Smooth muscle cell (in vitro differentiated cells): ENCODE data around the gene FAM186B. TPM values are rescaled to one million over a fixed set of nuclear protein-coding genes. Genes with fewer than 3 reads are reported as not detected.

Source experiments
- DNase-seq: peaks from one replicate; lab custom pipeline; 2025; ENCODE audit not compliant: unreplicated experiment; lab: John Stamatoyannopoulos, UW
- H2AFZ ChIP-seq: fragments of 200-600 bp; sonication (generic); 2 replicates; pipeline ENCODE4 v1.6.0; 2016; ENCODE audit warnings: antibody characterized with exemption, low read depth, mild to moderate bottlenecking
- H3F3A ChIP-seq: fragments of 200-600 bp; sonication (generic); 2 replicates; pipeline ENCODE4 v1.6.0; 2017; ENCODE audit warnings: antibody characterized with exemption, low read depth
- H3K27ac ChIP-seq: fragments of 200-600 bp; sonication (generic); 2 replicates; pipeline ENCODE4 v1.5.1; 2016; ENCODE audit warnings: low read depth, mild to moderate bottlenecking
- H3K27me3 ChIP-seq: fragments of 200-600 bp; sonication (generic); 2 replicates; pipeline ENCODE4 v1.6.1; 2016; ENCODE audit warnings: low read depth, mild to moderate bottlenecking
- H3K36me3 ChIP-seq: fragments of 200-600 bp; sonication (generic); 2 replicates; pipeline ENCODE4 v1.5.1; 2016; ENCODE audit warnings: low read depth
- H3K4me1 ChIP-seq: fragments of 200-600 bp; sonication (generic); 2 replicates; pipeline ENCODE4 v1.5.1; 2016; ENCODE audit warnings: low read depth
- H3K4me2 ChIP-seq: fragments of 200-600 bp; sonication (generic); 2 replicates; pipeline ENCODE4 v1.6.0; 2016; ENCODE audit warnings: mild to moderate bottlenecking
- H3K4me3 ChIP-seq: fragments of 200-600 bp; sonication (generic); 2 replicates; pipeline ENCODE4 v1.5.1; 2016; ENCODE audit warnings: mild to moderate bottlenecking
- H3K79me2 ChIP-seq: fragments of 200-600 bp; sonication (generic); 2 replicates; pipeline ENCODE4 v1.6.0; 2016; ENCODE audit warnings: low read depth, mild to moderate bottlenecking
- H3K9ac ChIP-seq: fragments of 200-600 bp; sonication (generic); 2 replicates; pipeline ENCODE4 v1.6.0; 2016; ENCODE audit warnings: low read depth
- H3K9me3 ChIP-seq: fragments of 200-600 bp; sonication (generic); replicated peaks from 2 replicates; pipeline ENCODE4 v1.5.1; 2016; ENCODE audit warnings: low read depth
- H4K20me1 ChIP-seq: fragments of 200-600 bp; sonication (generic); 2 replicates; pipeline ENCODE4 v1.6.0; 2016; ENCODE audit warnings: low read depth
- WGBS: methylation state at CpG from one replicate; pipeline ENCODE4 v1.1.7; 2016; ENCODE audit warnings: low lambda C conversion rate; 5-methylcytosine and 5-hydroxymethylcytosine counted together
- polyA plus RNA-seq: library from polyadenylated mRNA; unstranded; fragments of >200 nt; fragmentation: Nextera tagmentation; extraction: Ambion mirVana; gene quantifications from 2 replicates; pipeline ENCODE4 v1.2.1, GENCODE V29; 2016
- total RNA-seq: library from RNA; depleted of rRNA; stranded (reverse); fragments of >200 nt; gene quantifications from 2 replicates; pipeline ENCODE4 v1.2.3, GENCODE V29; 2014
- TF ChIP-seq, protein P1 (sequence below): fragments of 200-600 bp; sonication (generic); IDR thresholded peaks from 2 replicates; pipeline ENCODE4 v1.5.1; 2017; ENCODE audit warnings: borderline replicate concordance, mild to moderate bottlenecking, antibody characterized with exemption; ENCODE audit not compliant: insufficient read depth, poor library complexity, severe bottlenecking

Gene FAM186B
- total and polyA plus RNA-seq, 2 experiments from 2014 or later, result 0.18 to 1.3 TPM

DNA sequence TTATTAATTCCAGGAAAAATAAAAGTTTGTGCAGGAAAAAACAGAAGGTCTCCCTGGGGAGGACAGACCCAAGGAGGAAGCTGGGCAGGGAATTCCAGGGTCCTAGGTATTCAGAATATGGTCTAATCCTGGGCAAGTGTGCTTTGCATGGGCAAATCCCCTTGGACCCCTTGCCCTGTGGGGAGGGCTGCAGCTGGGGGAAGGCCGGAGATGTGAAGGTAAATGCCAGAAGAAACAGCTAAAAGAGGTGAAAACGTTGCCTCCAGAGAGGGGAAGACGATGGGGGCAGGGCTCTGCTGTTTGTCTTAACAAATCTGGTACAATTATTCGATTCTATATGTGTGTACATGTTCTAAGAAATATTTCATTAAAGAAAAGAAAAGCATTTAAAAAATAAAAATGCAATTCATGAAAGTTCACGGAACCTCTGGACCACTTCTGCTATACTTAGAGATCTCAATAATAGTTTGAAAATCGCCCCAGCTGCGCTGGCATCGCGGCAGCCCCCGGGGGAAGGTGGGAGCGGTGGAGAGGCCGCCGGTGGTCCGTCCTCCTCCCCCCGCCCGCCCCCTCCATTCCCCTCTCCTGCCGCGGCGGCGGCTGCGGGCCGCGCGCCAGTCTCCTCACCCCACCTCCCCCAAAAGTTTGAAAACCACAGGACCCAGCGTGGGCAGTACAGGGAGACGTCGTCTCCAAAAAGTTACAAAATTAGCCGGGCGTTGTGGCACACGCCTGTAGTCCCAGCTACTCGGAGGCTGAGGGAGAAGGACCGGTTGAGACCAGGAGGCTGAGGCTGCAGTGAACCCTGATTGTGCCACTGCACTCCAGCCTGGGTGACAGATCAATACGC is 16.4 kb upstream of the FAM186B start:
- Histone ChIP-seq H4K20me1 (no peaks in the 10 kb centered on the region), H3K27me3 (no peaks in the 10 kb centered on the region), H3K4me2 (peak overlapping the region; percentile 84), H3K4me3 (peak overlapping the region; percentile 68), H3K27ac (peak overlapping the region; percentile 58), H3K9ac (peak overlapping the region; percentile 66), H3K9me3 (no peaks in the 10 kb centered on the region), H3K36me3 (no peaks in the 10 kb centered on the region), H3K4me1 (peaks cover 16% of the 10 kb centered on the region), H3F3A (peaks cover 29% of the 10 kb centered on the region), H3K79me2 (no peaks in the 10 kb centered on the region), H2AFZ (peak overlapping the region; percentile 59)
- TF ChIP-seq, protein P1, sequence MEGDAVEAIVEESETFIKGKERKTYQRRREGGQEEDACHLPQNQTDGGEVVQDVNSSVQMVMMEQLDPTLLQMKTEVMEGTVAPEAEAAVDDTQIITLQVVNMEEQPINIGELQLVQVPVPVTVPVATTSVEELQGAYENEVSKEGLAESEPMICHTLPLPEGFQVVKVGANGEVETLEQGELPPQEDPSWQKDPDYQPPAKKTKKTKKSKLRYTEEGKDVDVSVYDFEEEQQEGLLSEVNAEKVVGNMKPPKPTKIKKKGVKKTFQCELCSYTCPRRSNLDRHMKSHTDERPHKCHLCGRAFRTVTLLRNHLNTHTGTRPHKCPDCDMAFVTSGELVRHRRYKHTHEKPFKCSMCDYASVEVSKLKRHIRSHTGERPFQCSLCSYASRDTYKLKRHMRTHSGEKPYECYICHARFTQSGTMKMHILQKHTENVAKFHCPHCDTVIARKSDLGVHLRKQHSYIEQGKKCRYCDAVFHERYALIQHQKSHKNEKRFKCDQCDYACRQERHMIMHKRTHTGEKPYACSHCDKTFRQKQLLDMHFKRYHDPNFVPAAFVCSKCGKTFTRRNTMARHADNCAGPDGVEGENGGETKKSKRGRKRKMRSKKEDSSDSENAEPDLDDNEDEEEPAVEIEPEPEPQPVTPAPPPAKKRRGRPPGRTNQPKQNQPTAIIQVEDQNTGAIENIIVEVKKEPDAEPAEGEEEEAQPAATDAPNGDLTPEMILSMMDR, result no peak
- 33% methylated on average over 20 of the region's 33 CpGs for WGBS
- DNase-seq, result no peak

DNA sequence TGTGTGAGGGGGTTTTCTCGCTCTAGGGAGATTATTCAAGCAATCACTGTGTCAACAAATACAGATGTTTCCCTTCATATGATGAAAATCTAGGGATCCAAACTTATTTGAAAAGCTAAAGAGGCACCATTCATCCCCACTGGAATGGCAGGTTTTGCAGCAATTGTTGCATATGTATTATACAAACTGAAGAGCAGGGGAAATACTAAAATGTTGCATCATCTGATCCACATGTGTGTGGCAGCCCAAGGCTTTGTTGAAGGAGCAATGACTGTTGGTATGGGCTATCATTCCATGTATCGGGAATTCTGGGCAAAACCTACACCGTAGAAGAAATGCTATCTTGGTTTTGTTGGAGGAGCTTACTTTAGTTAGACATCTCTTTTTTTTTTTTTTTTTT is 13.8 kb upstream of the FAM186B start:
- H3K9ac ChIP-seq, result no peak overlapping the region
- peaks cover 15% of the 10 kb centered on the region for H3K4me1 ChIP-seq
- no peak overlapping the region for H3K4me2 ChIP-seq
- TF ChIP-seq, protein P1, result no peak
- WGBS, result 94% methylated on average over 3 of the region's 3 CpGs
- H3K27me3 ChIP-seq, result no peaks in the 10 kb centered on the region
- H3K4me3 ChIP-seq, result no peak overlapping the region
- no peaks in the 10 kb centered on the region for H3K9me3 ChIP-seq
- peaks cover 20% of the 10 kb centered on the region for H3F3A ChIP-seq
- no peak for DNase-seq
- H3K36me3 ChIP-seq, result no peaks in the 10 kb centered on the region
- no peaks in the 10 kb centered on the region for H3K79me2 ChIP-seq
- no peak overlapping the region for H3K27ac ChIP-seq
- H4K20me1 ChIP-seq, result no peaks in the 10 kb centered on the region
- H2AFZ ChIP-seq, result no peak overlapping the region

DNA sequence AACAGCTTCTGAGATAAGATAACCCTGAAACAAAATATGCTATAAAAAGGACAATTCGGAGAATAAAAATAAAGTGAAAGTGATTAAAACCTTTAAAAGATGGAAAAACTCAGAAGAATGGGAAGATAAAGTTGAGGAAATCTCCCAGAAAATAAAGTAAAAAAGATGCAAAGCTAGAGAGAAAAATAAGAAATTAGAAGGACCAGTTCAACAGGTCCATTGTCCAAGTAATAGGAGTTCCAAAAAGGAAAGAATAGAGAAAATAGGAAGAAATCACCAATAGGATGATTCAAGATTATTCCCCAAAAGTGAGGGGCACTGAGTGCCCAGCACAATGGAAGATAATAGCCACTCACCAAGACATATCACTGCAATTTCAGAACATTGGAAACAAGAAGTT is 13.1 kb upstream of the FAM186B start:
- no peaks in the 10 kb centered on the region for H3K79me2 ChIP-seq
- H3K27ac ChIP-seq, result no peak overlapping the region
- H3K9me3 ChIP-seq, result no peaks in the 10 kb centered on the region
- no peak overlapping the region for H3K4me3 ChIP-seq
- H4K20me1 ChIP-seq, result no peaks in the 10 kb centered on the region
- 79% methylated on average over 1 of the region's 1 CpG for WGBS
- no peak overlapping the region for H2AFZ ChIP-seq
- TF ChIP-seq, protein P1, result no peak
- H3F3A ChIP-seq, result peaks cover 15% of the 10 kb centered on the region
- no peak overlapping the region for H3K4me2 ChIP-seq
- no peak overlapping the region for H3K9ac ChIP-seq
- DNase-seq, result no peak
- H3K36me3 ChIP-seq, result no peaks in the 10 kb centered on the region
- peaks cover 11% of the 10 kb centered on the region for H3K4me1 ChIP-seq
- H3K27me3 ChIP-seq, result no peaks in the 10 kb centered on the region
